Pancreas (tissue), 10 donors: ENCODE results near the gene ASCC3. TPM values are rescaled to one million over a fixed set of nuclear protein-coding genes. Genes with fewer than 3 reads are reported as not detected.

ENCODE experiments used
- ATAC-seq, 4 donors: fragments of 200-7000 bp; cut with Tn5 transposase; one replicate each; pipeline versions ENCODE4 v1.8.0 to v1.9.1; 2020; ENCODE audit warnings: mild to moderate bottlenecking in 4 of 4, moderate library complexity in 4 of 4
- DNase-seq, 6 donors: peaks; one replicate each; pipeline ENCODE4 v3.0.0-alpha.2; 2020
- FAIRE-seq: peaks from 2 replicates; lab custom pipeline; 2012; peaks lifted over from hg19 to GRCh38; lab: Jason Lieb, UNC
- H3K27ac ChIP-seq, 4 donors: fragments of 200-600 bp; sonication (generic); 1 replicate in 3 of 4; 2 replicates in 1 of 4; pipeline versions ENCODE4 v1.5.0 to v1.8.0; 2020
- H3K27me3 ChIP-seq, 4 donors: fragments of 200-600 bp; one replicate each; pipeline ENCODE4 v1.8.0; 2021
- H3K36me3 ChIP-seq, 3 donors: fragments of 200-600 bp; sonication (generic) in 1 of 3; one replicate each; pipeline versions ENCODE4 v1.5.0 to v1.8.0; 2020 to 2021
- H3K4me1 ChIP-seq, 3 donors: fragments of 200-600 bp; one replicate each; pipeline ENCODE4 v1.8.0; 2021
- H3K4me3 ChIP-seq, 4 donors: fragments of 200-600 bp; sonication (generic) in 2 of 4; one replicate each; pipeline versions ENCODE4 v1.5.0 to v1.8.0; 2020 to 2021
- H3K9me3 ChIP-seq, 4 donors: fragments of 200-600 bp; one replicate each; pipeline ENCODE4 v1.8.0; 2021
- WGBS, 2 donors: extraction: QIAGEN DNeasy Blood & Tissue Kit; methylation state at CpG; one replicate each; pipeline ENCODE4 v1.1.7; 2013; 5-methylcytosine and 5-hydroxymethylcytosine counted together
- intact Hi-C, 3 donors: fragments of 100-400 bp; cut with DNase I; formaldehyde crosslinking; loops; one replicate each; pipeline versions ENCODE4 v1.11.1 to v1.14.2; 2022
- polyA plus RNA-seq, 2 donors: library from polyadenylated mRNA; stranded (reverse); fragments of 200-250 nt; gene quantifications; one replicate each; pipeline ENCODE4 v1.2.3, GENCODE V29; 2013
- total RNA-seq, 6 donors: library from RNA; stranded (reverse); fragmentation: NEBNext Ultra II Directional in 4 of 6; extraction: Animal tissue kit (Norgen Biotek cat#: 25700) in 4 of 6; gene quantifications; one replicate each; pipeline versions ENCODE4 v1.2.1 to v1.2.4, GENCODE V29; 2021 to 2023
- TF ChIP-seq, protein P1 (sequence below), 4 donors: fragments of 200-600 bp; sonication (generic) in 3 of 4; IDR thresholded peaks; one replicate each; pipeline versions ENCODE4 v1.5.0 to v1.8.0; 2021; ENCODE audit warnings: antibody characterized with exemption in 4 of 4
- donor health status: healthy with polysubstance abuse.
- donor health status: DM: no; HTN: no; CAD: no; lungs with moderate emphysema.
- donor health status: DM: no; HTN: no; CAD: no.
- donor health status: control.
- donor health status: control.
- donor health status: Bipolar disorder and iron deficiency.
- donor health status: DM: yes; HTN: yes; CAD: no.
- donor health status: DM: no; HTN: no; CAD: no.
- donor health status: DM: no; HTN: no; CAD: no.
- donor health status: DM: yes; HTN: yes; CAD: no.

Gene ASCC3
- total and polyA plus RNA-seq, 8 donors: 4.4 to 20.3 (median 13.4) TPM

DNA sequence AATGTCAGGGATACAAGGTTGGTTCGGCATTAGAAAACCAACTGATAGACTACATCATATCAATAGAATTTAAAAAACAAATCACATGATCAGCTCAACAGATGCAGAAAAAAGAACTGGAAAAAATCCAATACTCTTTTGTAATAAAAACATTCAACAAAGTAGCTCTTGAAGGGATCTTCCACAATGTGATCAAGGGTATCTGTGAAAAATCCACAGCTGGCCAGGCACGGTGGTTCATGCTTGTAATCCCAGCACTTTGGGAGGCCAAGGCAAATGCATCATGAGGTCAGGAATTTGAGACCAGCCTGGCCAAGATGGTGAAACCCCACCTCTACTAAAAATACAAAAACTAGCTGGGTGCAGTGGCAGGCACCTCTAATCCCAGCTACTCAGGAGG is 63.1 kb downstream of the ASCC3 start:
- ATAC-seq: no peak
- Histone ChIP-seq H3K27ac (no peak overlapping the region), H3K4me1 (no peaks in the 10 kb centered on the region), H3K9me3 (no peaks in the 10 kb centered on the region), H3K36me3 (no peaks in the 10 kb centered on the region), H3K27me3 (no peaks in the 10 kb centered on the region), H3K4me3 (no peak overlapping the region)
- no peak for FAIRE-seq
- 96 to 100% methylated on average over 2 of the region's 2 CpGs for WGBS, 2 donors
- TF ChIP-seq, protein P1, sequence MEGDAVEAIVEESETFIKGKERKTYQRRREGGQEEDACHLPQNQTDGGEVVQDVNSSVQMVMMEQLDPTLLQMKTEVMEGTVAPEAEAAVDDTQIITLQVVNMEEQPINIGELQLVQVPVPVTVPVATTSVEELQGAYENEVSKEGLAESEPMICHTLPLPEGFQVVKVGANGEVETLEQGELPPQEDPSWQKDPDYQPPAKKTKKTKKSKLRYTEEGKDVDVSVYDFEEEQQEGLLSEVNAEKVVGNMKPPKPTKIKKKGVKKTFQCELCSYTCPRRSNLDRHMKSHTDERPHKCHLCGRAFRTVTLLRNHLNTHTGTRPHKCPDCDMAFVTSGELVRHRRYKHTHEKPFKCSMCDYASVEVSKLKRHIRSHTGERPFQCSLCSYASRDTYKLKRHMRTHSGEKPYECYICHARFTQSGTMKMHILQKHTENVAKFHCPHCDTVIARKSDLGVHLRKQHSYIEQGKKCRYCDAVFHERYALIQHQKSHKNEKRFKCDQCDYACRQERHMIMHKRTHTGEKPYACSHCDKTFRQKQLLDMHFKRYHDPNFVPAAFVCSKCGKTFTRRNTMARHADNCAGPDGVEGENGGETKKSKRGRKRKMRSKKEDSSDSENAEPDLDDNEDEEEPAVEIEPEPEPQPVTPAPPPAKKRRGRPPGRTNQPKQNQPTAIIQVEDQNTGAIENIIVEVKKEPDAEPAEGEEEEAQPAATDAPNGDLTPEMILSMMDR (IDR thresholded peaks at IDR 0.05): no peak
- intact Hi-C loops: no loop called here
- no peak for DNase-seq

DNA sequence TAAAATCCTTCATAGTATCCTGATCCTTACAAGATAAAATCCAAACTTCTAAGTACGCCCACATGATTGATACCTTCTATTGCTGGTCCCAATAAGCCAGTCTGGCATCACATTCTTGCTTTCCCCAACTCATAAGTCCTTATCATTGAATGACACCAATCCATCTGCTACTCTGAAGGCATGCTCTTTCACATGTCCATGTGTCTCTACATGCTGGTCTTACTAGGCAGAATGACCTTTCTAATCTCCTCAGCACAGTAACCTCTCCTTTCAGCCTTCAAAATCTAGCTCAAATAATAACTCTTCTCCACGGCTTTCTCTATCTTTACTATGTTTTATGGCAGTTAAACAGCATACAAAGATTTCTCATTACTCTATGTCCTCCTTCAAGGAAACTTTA is 71.1 kb downstream of the ASCC3 start:
- no peak for FAIRE-seq
- H3K4me1 ChIP-seq: no peaks in the 10 kb centered on the region
- no peaks in the 10 kb centered on the region for H3K36me3 ChIP-seq
- no peak overlapping the region for H3K4me3 ChIP-seq
- 90 to 97% methylated on average over 2 of the region's 2 CpGs for WGBS, 2 donors
- H3K9me3 ChIP-seq: no peaks in the 10 kb centered on the region
- no peak for ATAC-seq
- no peaks in the 10 kb centered on the region for H3K27me3 ChIP-seq
- no peak overlapping the region for H3K27ac ChIP-seq
- intact Hi-C loops: no loop called here
- TF ChIP-seq, protein P1 (IDR thresholded peaks at IDR 0.05): no peak
- DNase-seq: no peak

DNA sequence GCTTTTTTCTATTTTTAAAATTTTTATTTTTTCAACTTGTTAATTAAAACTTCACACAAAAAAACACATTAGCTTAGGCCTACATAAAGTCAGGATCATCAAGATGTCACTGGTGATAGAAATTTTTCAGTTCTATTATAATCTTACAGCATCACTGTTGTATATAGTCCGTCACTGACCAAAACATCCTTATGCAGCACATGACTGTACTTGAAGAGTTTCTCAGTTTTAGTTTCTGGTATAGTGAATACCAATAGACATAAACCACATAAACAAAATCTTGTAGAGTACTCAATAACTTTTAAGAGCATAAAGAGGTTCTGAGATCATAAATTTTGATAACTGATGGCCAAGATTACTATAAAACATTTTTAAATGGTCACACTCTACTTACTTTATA is 71.8 kb downstream of the ASCC3 start:
- intact Hi-C loops: no loop called here
- DNase-seq (no peak), ATAC-seq (no peak), FAIRE-seq (no peak)
- no peak overlapping the region for H3K27ac ChIP-seq
- TF ChIP-seq, protein P1 (IDR thresholded peaks at IDR 0.05): no peak
- WGBS, 2 donors: 94 to 100% methylated on average over 1 of the region's 1 CpG
- H3K9me3 ChIP-seq: no peaks in the 10 kb centered on the region
- no peaks in the 10 kb centered on the region for H3K4me1 ChIP-seq
- no peak overlapping the region for H3K4me3 ChIP-seq
- H3K36me3 ChIP-seq: no peaks in the 10 kb centered on the region
- no peaks in the 10 kb centered on the region for H3K27me3 ChIP-seq

DNA sequence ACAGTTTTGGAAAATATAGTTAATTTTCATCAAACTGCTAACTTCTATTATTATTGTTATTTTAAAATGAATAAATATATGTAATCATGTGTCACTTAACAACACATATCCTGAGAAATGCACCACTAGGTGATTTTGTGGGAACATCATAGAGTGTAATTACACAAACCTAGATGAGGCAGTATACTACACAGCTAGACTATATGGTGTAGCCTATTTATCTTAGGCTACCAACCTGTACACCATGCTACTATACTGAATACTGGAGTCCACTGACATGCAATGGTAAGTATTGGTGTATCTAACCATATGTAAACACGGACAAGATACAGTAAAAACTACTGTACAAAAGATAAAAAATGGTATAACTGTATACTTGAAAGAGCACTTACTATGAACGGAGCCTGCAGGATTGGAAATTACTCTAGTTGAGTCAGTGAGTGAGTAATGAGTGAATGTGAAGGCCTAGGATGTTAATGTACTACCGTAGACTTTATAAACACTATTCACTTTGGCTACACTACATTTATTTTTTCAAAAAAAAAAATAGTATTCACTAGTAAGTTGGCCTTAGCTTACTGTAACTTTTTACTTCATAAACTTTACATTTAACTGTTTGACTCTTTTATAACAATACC is 72.4 kb downstream of the ASCC3 start:
- FAIRE-seq: peak; percentile 34
- WGBS, 2 donors: 93 to 98% methylated on average over 3 of the region's 3 CpGs
- DNase-seq: no peak
- H3K36me3 ChIP-seq: no peaks in the 10 kb centered on the region
- H3K27ac ChIP-seq: no peak overlapping the region
- no peaks in the 10 kb centered on the region for H3K9me3 ChIP-seq
- ATAC-seq: no peak
- no peaks in the 10 kb centered on the region for H3K4me1 ChIP-seq
- intact Hi-C loops: no loop called here
- no peak overlapping the region for H3K4me3 ChIP-seq
- TF ChIP-seq, protein P1 (IDR thresholded peaks at IDR 0.05): no peak
- H3K27me3 ChIP-seq: no peaks in the 10 kb centered on the region

DNA sequence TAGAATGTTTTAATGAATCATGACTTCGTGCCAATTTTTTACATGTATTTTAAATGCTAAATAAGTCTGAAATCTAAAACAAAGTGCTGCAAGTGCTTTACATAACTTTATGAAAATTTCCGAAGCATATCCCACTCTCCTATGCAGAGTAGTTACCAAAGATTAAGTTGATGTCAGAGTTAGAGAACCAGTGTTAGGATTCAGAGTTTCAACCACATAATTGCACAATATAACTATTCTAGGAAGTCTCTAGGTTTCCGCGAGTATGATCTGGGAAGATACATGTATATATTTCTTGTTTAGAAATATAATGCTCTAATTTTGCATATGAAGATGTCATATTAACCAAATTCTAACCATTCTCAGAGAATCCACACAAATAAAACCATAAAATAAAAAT is 74.8 kb downstream of the ASCC3 start:
- no peak overlapping the region for H3K4me3 ChIP-seq
- no peaks in the 10 kb centered on the region for H3K9me3 ChIP-seq
- no peak overlapping the region for H3K27ac ChIP-seq
- ATAC-seq (no peak), DNase-seq (no peak), FAIRE-seq (no peak)
- H3K36me3 ChIP-seq: no peaks in the 10 kb centered on the region
- H3K4me1 ChIP-seq: peaks cover 0 to 3% (median 0%) of the 10 kb centered on the region in 3 donors
- TF ChIP-seq, protein P1 (IDR thresholded peaks at IDR 0.05): no peak
- H3K27me3 ChIP-seq: no peaks in the 10 kb centered on the region
- intact Hi-C loops: no loop called here
- 93 to 97% methylated on average over 4 of the region's 4 CpGs for WGBS, 2 donors
